Spleen (tissue), 11 donors: ENCODE measurements around the gene REEP3. TPM values are rescaled to one million over a fixed set of nuclear protein-coding genes. Genes with fewer than 3 reads are reported as not detected.

Source experiments
- DNase-seq: peaks from one replicate; pipeline ENCODE4 v3.0.0-alpha.2; 2020
- H3K27ac ChIP-seq, 8 donors: fragments of 200-600 bp; sonication (generic) in 7 of 8; 1 replicate in 4 of 8; 2 replicates in 4 of 8; pipeline versions ENCODE4 v1.5.0 to v1.8.0; 2016 to 2021; ENCODE audit warnings: inconsistent platforms in 4 of 8, mild to moderate bottlenecking in 4 of 8, moderate library complexity in 1 of 8
- H3K27me3 ChIP-seq, 7 donors: fragments of 200-600 bp; sonication (generic) in 6 of 7; replicated peaks in 1 of 7; 1 replicate in 4 of 7; 2 replicates in 3 of 7; pipeline versions ENCODE4 v1.5.0 to v1.8.0; 2016 to 2021; ENCODE audit warnings: inconsistent platforms in 3 of 7, mild to moderate bottlenecking in 1 of 7
- H3K36me3 ChIP-seq, 6 donors: fragments of 200-600 bp; sonication (generic) in 5 of 6; 1 replicate in 4 of 6; 2 replicates in 2 of 6; pipeline versions ENCODE4 v1.5.0 to v1.8.0; 2016 to 2021; ENCODE audit warnings: inconsistent platforms in 2 of 6
- H3K4me1 ChIP-seq, 6 donors: fragments of 200-600 bp; sonication (generic) in 5 of 6; 1 replicate in 3 of 6; 2 replicates in 3 of 6; pipeline versions ENCODE4 v1.5.0 to v1.8.0; 2016 to 2021; ENCODE audit warnings: inconsistent platforms in 3 of 6
- H3K4me3 ChIP-seq, 8 donors: fragments of 200-600 bp; sonication (generic) in 7 of 8; 1 replicate in 4 of 8; 2 replicates in 4 of 8; pipeline versions ENCODE4 v1.5.0 to v1.8.0; 2016 to 2021; ENCODE audit warnings: inconsistent platforms in 4 of 8, mild to moderate bottlenecking in 4 of 8, moderate library complexity in 2 of 8
- H3K9me3 ChIP-seq, 8 donors: fragments of 200-600 bp; sonication (generic) in 7 of 8; 1 replicate in 4 of 8; 2 replicates in 4 of 8; pipeline versions ENCODE4 v1.5.0 to v1.8.0; 2016 to 2021; ENCODE audit warnings: inconsistent platforms in 4 of 8
- CTCF ChIP-seq, 11 experiments: fragments of 200-600 bp in 7 of 11; fragments of 450-650 bp in 4 of 11; sonication (generic) in 4 of 11; IDR thresholded peaks in 8 of 11; conservative IDR thresholded peaks in 3 of 11; 1 replicate in 7 of 11; 2 replicates in 4 of 11; pipeline versions ENCODE4 v1.4.0 to v1.8.0; 2016 to 2021; ENCODE audit warnings: antibody characterized with exemption in 11 of 11, inconsistent platforms in 4 of 11, mild to moderate bottlenecking in 1 of 11
- POLR2A ChIP-seq, 3 donors: fragments of 450-650 bp; IDR thresholded peaks; one replicate each; pipeline ENCODE4 v1.5.1; 2017; ENCODE audit warnings: antibody characterized with exemption in 3 of 3, mild to moderate bottlenecking in 1 of 3
- POLR2AphosphoS5 ChIP-seq, 3 donors: sonication (generic); formaldehyde crosslinking; IDR thresholded peaks; one replicate each; pipeline ENCODE4 v1.5.1; 2017; ENCODE audit warnings: antibody characterized with exemption in 3 of 3
- WGBS, 5 donors: extraction: QIAGEN DNeasy Blood & Tissue Kit in 3 of 5; methylation state at CpG; one replicate each; pipeline versions ENCODE4 v1.1.5 to v1.1.7; 2013 to 2018; 5-methylcytosine and 5-hydroxymethylcytosine counted together
- intact Hi-C: fragments of 100-400 bp; cut with DNase I; formaldehyde crosslinking; loops from one replicate; pipeline ENCODE4 v1.15.0; 2023; ENCODE audit warnings: low total_unique reads
- polyA plus RNA-seq, 3 donors: library from polyadenylated mRNA; stranded (reverse); fragments of 200-250 nt; gene quantifications; one replicate each; pipeline ENCODE4 v1.2.1, GENCODE V29; 2013
- total RNA-seq, 7 donors: library from RNA; depleted of rRNA in 3 of 7; stranded (reverse); fragments of >200 nt in 3 of 7; fragmentation: NEBNext Ultra II Directional in 4 of 7; extraction: Animal tissue kit (Norgen Biotek cat#: 25700) in 4 of 7; gene quantifications; one replicate each; pipeline versions ENCODE4 v1.1.0 to v1.2.1, GENCODE V29; 2016 to 2021
- donor health status: healthy with polysubstance abuse.
- donor health status: DM: no; HTN: no; CAD: no; lungs with moderate emphysema.
- donor health status: DM: no; HTN: no; CAD: no.
- donor health status: Bipolar disorder and iron deficiency.
- donor health status: healthy.
- donor health status: DM: no; HTN: no; CAD: no.
- donor health status: DM: yes; HTN: yes; CAD: no.

The REEP3 gene
- total and polyA plus RNA-seq, 10 donors, result 4.0 to 46.5 (median 22.1) TPM

DNA sequence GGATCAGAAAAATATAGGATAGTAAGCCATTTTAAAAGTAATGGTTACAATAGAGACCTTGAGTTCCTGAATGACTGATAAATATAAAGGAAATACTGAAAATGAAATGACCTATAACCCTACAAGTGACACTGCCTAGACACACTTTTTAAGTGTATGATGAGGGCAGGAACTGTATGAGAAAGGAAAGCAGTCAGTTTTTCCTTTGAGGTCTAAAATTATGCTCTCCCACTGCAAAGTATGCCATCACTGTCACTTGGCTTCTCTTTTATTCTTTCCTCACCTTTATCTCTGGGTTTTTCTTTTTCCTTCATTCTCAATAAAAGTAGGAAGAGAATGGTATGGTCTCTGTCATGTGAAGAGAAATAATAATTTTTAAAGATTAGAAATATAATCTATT, 13.5 kb downstream of the REEP3 start:
- TF ChIP-seq POLR2AphosphoS5 (IDR thresholded peaks at IDR 0.05), result no peak
- no peak for TF ChIP-seq POLR2A (IDR thresholded peaks at IDR 0.05)
- no peak for TF ChIP-seq CTCF (IDR thresholded peaks at IDR 0.05 in 8 of 11, conservative IDR thresholded peaks at IDR 0.05 in 3 of 11)
- intact Hi-C loops, result no loop called here
- H3K36me3 ChIP-seq, result peaks cover 0 to 1% (median 0%) of the 10 kb centered on the region in 6 donors
- H3K27ac ChIP-seq, result no peak overlapping the region
- DNase-seq, result no peak
- no peak overlapping the region for H3K4me3 ChIP-seq
- H3K27me3 ChIP-seq, result no peaks in the 10 kb centered on the region
- no peaks in the 10 kb centered on the region for H3K4me1 ChIP-seq
- H3K9me3 ChIP-seq, result no peaks in the 10 kb centered on the region

- no peaks in the 10 kb centered on the region for H3K9me3 ChIP-seq
- H3K27ac ChIP-seq, result no peak overlapping the region
- intact Hi-C loops, result no loop called here
- no peaks in the 10 kb centered on the region for H3K36me3 ChIP-seq
- no peak for DNase-seq
- TF ChIP-seq POLR2A (IDR thresholded peaks at IDR 0.05), result no peak
- no peak for TF ChIP-seq CTCF (IDR thresholded peaks at IDR 0.05 in 8 of 11, conservative IDR thresholded peaks at IDR 0.05 in 3 of 11)
- TF ChIP-seq POLR2AphosphoS5 (IDR thresholded peaks at IDR 0.05), result no peak
- no peak overlapping the region for H3K4me3 ChIP-seq
- H3K27me3 ChIP-seq, result no peaks in the 10 kb centered on the region
- no peaks in the 10 kb centered on the region for H3K4me1 ChIP-seq
Observed at GRCh38 chr10:63536698-63537097, 15.5 kb downstream of the REEP3 start.

DNA sequence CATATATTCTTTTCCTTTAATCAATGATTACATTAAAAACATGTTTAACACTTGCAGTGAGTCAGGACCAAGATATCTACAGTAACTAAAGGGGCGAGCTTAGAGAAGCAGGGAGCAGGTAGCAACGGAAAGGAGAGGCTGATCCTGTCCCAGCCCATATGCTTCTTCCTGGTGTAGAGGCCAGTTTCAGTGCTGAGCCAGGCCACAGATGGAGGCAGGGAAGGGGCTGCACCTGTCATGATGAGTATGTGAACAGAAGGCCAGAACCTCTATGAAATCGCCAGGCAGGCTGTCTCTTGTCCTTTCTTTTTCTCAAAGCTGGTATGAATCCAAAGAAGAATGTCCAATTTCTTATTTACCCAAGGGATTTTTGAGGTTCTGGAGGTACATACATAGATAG, 16.3 kb downstream of the REEP3 start:
- Histone ChIP-seq H3K4me1 (no peaks in the 10 kb centered on the region), H3K36me3 (no peaks in the 10 kb centered on the region), H3K27me3 (no peaks in the 10 kb centered on the region), H3K9me3 (no peaks in the 10 kb centered on the region), H3K4me3 (no peak overlapping the region), H3K27ac (no peak overlapping the region)
- whole genome bisulfite sequencing, 5 donors, result 86 to 95% (median 94%) methylated on average over 3 of the region's 3 CpGs
- TF ChIP-seq POLR2AphosphoS5 (IDR thresholded peaks at IDR 0.05), result no peak
- no peak for TF ChIP-seq POLR2A (IDR thresholded peaks at IDR 0.05)
- TF ChIP-seq CTCF (IDR thresholded peaks at IDR 0.05 in 8 of 11, conservative IDR thresholded peaks at IDR 0.05 in 3 of 11), result no peak
- intact Hi-C loops, result no loop called here
- no peak for DNase-seq

DNA sequence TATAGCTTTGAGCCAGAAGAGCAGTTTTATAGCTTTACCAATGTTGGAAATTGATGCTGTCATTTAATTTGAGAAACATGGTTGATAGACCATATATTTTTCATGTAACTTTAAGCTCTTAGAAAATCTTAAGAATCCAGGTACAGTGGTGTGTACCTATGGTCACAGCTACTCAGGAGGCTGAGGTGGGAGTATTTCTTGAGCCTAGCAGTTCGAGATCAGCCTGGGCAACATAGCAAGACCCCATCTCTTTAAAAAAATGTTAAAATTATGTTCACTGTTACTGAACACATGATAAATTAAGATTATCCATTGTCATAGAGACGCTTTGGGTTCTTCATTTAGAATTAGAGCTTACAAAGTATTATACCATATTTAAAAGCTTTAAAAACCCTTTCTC, 18.2 kb downstream of the REEP3 start:
- DNase-seq, result no peak

More for the DNA sequence above, 18.2 kb downstream of the REEP3 start:
- Histone ChIP-seq H3K36me3 (no peaks in the 10 kb centered on the region), H3K27me3 (no peaks in the 10 kb centered on the region), H3K4me3 (no peak overlapping the region), H3K4me1 (peaks cover 0 to 10% (median 5%) of the 10 kb centered on the region in 6 donors), H3K9me3 (no peaks in the 10 kb centered on the region), H3K27ac (no peak overlapping the region)
- TF ChIP-seq CTCF (IDR thresholded peaks at IDR 0.05 in 8 of 11, conservative IDR thresholded peaks at IDR 0.05 in 3 of 11) (no peak), POLR2AphosphoS5 (IDR thresholded peaks at IDR 0.05) (no peak), POLR2A (IDR thresholded peaks at IDR 0.05) (no peak)
- intact Hi-C loops, result no loop called here
- WGBS, 5 donors, result 92 to 97% (median 95%) methylated on average over 2 of the region's 2 CpGs
